WTC11 (cell line): ENCODE results near the gene TPM2.

Source experiments
- ESRRA ChIP-seq: sonication (generic); formaldehyde crosslinking; IDR thresholded peaks from 2 replicates; pipeline ENCODE4 v1.8.1; 2022; ENCODE audit warnings: mild to moderate bottlenecking, missing genetic modification reagents, borderline replicate concordance
- FOXK1 ChIP-seq: sonication (generic); formaldehyde crosslinking; IDR thresholded peaks from 2 replicates; pipeline ENCODE4 v1.8.0; 2022; ENCODE audit warnings: mild to moderate bottlenecking, moderate library complexity, missing genetic modification reagents
- HMGA2 ChIP-seq: fragments of 250-450 bp; sonication (Bioruptor Pico); IDR thresholded peaks from 2 replicates; pipeline ENCODE4 v1.4.0; 2021; ENCODE audit warnings: mild to moderate bottlenecking, moderate library complexity
- NFATC4 ChIP-seq: fragments of 250-450 bp; sonication (Bioruptor Pico); IDR thresholded peaks from 2 replicates; pipeline ENCODE4 v1.9.0; 2021; ENCODE audit warnings: mild to moderate bottlenecking
- NFYB ChIP-seq: sonication (generic); formaldehyde crosslinking; conservative IDR thresholded peaks from 2 replicates; pipeline ENCODE4 v1.8.0; 2022; ENCODE audit warnings: low read depth, missing genetic modification reagents
- PRDM15 ChIP-seq: sonication (generic); formaldehyde crosslinking; IDR thresholded peaks from 2 replicates; pipeline ENCODE4 v1.8.0; 2022; ENCODE audit warnings: missing genetic modification reagents
- SMAD3 ChIP-seq: sonication (generic); formaldehyde crosslinking; IDR thresholded peaks from 2 replicates; pipeline ENCODE4 v1.8.0; 2022; ENCODE audit warnings: missing genetic modification reagents, mild to moderate bottlenecking, borderline replicate concordance
- TEAD4 ChIP-seq: sonication (generic); formaldehyde crosslinking; IDR thresholded peaks from 2 replicates; pipeline ENCODE4 v1.8.0; 2022; ENCODE audit warnings: mild to moderate bottlenecking, missing genetic modification reagents
- ZNF121 ChIP-seq: sonication (generic); formaldehyde crosslinking; IDR thresholded peaks from 2 replicates; pipeline ENCODE4 v1.8.0; 2023; ENCODE audit warnings: missing genetic modification reagents
- ZNF219 ChIP-seq: sonication (generic); formaldehyde crosslinking; IDR thresholded peaks from 2 replicates; pipeline ENCODE4 v1.8.0; 2023; ENCODE audit warnings: missing genetic modification reagents, mild to moderate bottlenecking, borderline replicate concordance
- ZNF416 ChIP-seq: fragments of 250-450 bp; sonication (Bioruptor Pico); IDR thresholded peaks from 2 replicates; pipeline ENCODE4 v1.9.0; 2021; ENCODE audit warnings: mild to moderate bottlenecking, inconsistent platforms
- TF ChIP-seq, protein P1 (sequence below): fragments of 200-600 bp; IDR thresholded peaks from 2 replicates; pipeline ENCODE4 v1.8.0; 2022; ENCODE audit warnings: antibody characterized with exemption
- TF ChIP-seq, protein P2 (sequence below): sonication (generic); formaldehyde crosslinking; IDR thresholded peaks from 2 replicates; pipeline ENCODE4 v1.8.0; 2022; ENCODE audit warnings: mild to moderate bottlenecking, missing genetic modification reagents

DNA sequence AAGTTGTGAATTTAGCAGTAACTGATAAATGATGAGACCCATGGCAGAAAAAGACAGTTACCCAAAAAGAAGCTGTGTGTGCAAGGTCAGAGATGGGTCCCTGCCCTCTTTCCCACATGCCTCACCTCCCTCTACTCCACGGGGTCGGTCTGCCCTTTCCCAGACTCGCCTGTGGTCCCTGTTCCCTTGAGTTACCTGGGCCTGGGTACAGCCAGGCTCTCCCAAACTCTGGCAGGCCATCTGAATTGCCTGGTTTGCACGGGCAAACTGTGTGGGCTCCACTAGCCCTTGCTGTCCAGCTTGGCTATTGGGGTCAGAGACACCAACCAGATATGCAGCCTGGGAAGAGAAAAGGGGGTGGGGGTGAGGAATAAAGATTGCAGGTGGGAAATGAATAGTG, 18.4 kb upstream of the TPM2 start:
- TF ChIP-seq HMGA2 (CRISPR knock-in tag): no peak
- TF ChIP-seq, protein P1, sequence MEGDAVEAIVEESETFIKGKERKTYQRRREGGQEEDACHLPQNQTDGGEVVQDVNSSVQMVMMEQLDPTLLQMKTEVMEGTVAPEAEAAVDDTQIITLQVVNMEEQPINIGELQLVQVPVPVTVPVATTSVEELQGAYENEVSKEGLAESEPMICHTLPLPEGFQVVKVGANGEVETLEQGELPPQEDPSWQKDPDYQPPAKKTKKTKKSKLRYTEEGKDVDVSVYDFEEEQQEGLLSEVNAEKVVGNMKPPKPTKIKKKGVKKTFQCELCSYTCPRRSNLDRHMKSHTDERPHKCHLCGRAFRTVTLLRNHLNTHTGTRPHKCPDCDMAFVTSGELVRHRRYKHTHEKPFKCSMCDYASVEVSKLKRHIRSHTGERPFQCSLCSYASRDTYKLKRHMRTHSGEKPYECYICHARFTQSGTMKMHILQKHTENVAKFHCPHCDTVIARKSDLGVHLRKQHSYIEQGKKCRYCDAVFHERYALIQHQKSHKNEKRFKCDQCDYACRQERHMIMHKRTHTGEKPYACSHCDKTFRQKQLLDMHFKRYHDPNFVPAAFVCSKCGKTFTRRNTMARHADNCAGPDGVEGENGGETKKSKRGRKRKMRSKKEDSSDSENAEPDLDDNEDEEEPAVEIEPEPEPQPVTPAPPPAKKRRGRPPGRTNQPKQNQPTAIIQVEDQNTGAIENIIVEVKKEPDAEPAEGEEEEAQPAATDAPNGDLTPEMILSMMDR: no peak
- no peak for TF ChIP-seq NFATC4 (CRISPR knock-in tag)
- no peak for TF ChIP-seq SMAD3 (CRISPR knock-in tag)
- TF ChIP-seq PRDM15 (CRISPR knock-in tag): no peak
- TF ChIP-seq ESRRA (CRISPR knock-in tag): no peak
- TF ChIP-seq NFYB: no peak
- no peak for TF ChIP-seq ZNF219 (CRISPR knock-in tag)
- no peak for TF ChIP-seq FOXK1 (CRISPR knock-in tag)
- TF ChIP-seq ZNF416 (CRISPR knock-in tag): no peak
- TF ChIP-seq ZNF121 (CRISPR knock-in tag): no peak
- TF ChIP-seq TEAD4: no peak
- TF ChIP-seq, protein P2, sequence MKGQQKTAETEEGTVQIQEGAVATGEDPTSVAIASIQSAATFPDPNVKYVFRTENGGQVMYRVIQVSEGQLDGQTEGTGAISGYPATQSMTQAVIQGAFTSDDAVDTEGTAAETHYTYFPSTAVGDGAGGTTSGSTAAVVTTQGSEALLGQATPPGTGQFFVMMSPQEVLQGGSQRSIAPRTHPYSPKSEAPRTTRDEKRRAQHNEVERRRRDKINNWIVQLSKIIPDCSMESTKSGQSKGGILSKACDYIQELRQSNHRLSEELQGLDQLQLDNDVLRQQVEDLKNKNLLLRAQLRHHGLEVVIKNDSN: no peak
